Measurements from ENCODE around the gene KICS2. TPM values are rescaled to one million over a fixed set of nuclear protein-coding genes. Genes with fewer than 3 reads are reported as not detected.

Gene KICS2
- total and polyA plus RNA-seq, 9 of the 15 experiments (the other 6 are each of a cell fraction or from before 2014, with no cell fraction given): 2.3 to 6.4 (median 5.5) TPM

- Histone ChIP-seq H3K4me1 (replicated peaks in 1 of 2; ENCODE audit: control insufficient read depth in 2 of 2, insufficient read depth in 2 of 2, low read length in 2 of 2) (no peaks in the 10 kb centered on the region), H3K9me3 (replicated peaks; ENCODE audit: control insufficient read depth, insufficient read depth, low read depth, low read length) (no peaks in the 10 kb centered on the region), H3K4me2 (ENCODE audit: insufficient read depth, low read length) (no peak overlapping the region), H2AFZ (ENCODE audit: low read depth, low read length) (no peak overlapping the region), H3K27me3 (ENCODE audit: control insufficient read depth in 2 of 2, insufficient read depth in 2 of 2, low read length in 2 of 2) (peaks cover 6 to 11% of the 10 kb centered on the region in 2 experiments; a peak in 4 of 5 replicates), H3K36me3 (ENCODE audit: control insufficient read depth, insufficient read depth, low read length) (no peaks in the 10 kb centered on the region), H3K79me2 (ENCODE audit: control insufficient read depth, insufficient read depth, low read length) (no peaks in the 10 kb centered on the region), H3K9ac (ENCODE audit: insufficient read depth in 1 of 2, low read depth in 2 of 2, low read length in 2 of 2) (no peak overlapping the region), H4K20me1 (replicated peaks; ENCODE audit: control insufficient read depth, insufficient read depth, low read length) (no peaks in the 10 kb centered on the region), H3K9me1 (ENCODE audit: control insufficient read depth, insufficient read depth, low read length) (no peaks in the 10 kb centered on the region), H3K27ac (ENCODE audit: extremely low read depth, low read depth, low read length) (no peak overlapping the region), H3K4me3 (no peak overlapping the region)
- ChIA-PET POLR2A (no interaction called here), CTCF (ENCODE audit: low intra/inter-chr PET ratio) (no interaction called here)
- in situ Hi-C loops (cut with MboI): no loop called here
- no peak for ATAC-seq
- FAIRE-seq: no peak
- no TSS peak for BruUV-seq (replicated peaks)
- 7% methylated on average over 3 of the region's 3 CpGs for WGBS (ENCODE audit: insufficient coverage, low coverage, missing lambda C conversion rate)
- no peak for TF ChIP-seq PBX2 (CRISPR knock-in tag; IDR thresholded peaks at IDR 0.05; ENCODE audit: low read depth)
- peak; percentile 57 for TF ChIP-seq PBX2 (tag; conservative IDR thresholded peaks at IDR 0.05; ENCODE audit: low read depth)
- no peak for TF ChIP-seq ATF7 (IDR thresholded peaks at IDR 0.05)
- no peak for TF ChIP-seq NR2C2 (CRISPR knock-in tag; IDR thresholded peaks at IDR 0.05)
- TF ChIP-seq NR2C2 (tag; IDR thresholded peaks at IDR 0.05): peak; percentile 47; the same call in 1 of the 2 replicates
- TF ChIP-seq NR2C1 (IDR thresholded peaks at IDR 0.05): no peak
- peak; percentile 63 for TF ChIP-seq NR2C1 (tag; IDR thresholded peaks at IDR 0.05)
- DNase-seq (ENCODE audit: extremely low read depth in 1 of 4, low spot score in 3 of 4): peak in 1 of 4 experiments; percentile 2
- intact Hi-C loops (cut with micrococcal nuclease): no loop called here
Observed at GRCh38 chr12:64173456-64173855, 48.6 kb downstream of the KICS2 start.

Small RNA genes within 50 kb of the gene (small RNA-seq; reads per million reads assigned to genes)
- gene RNU5A-7P (not detected), gene RNU6-1009P (not detected)

Other genes with a start within 250 kb of the KICS2 start
- 0.49 and 1.00 TPM in 2 replicates for gene C12orf56, start 168.5 kb upstream of the KICS2 start, total RNA-seq (2014; rRNA removed)
- gene C12orf56, start 168.5 kb upstream of the KICS2 start, total RNA-seq (2014; rRNA removed; fragmentation: Illumina TruSeq; extraction: Trizol): 1.2 and 1.4 TPM in 2 replicates
- gene C12orf56, start 168.5 kb upstream of the KICS2 start, total RNA-seq (2015; rRNA removed; fragmentation: Illumina TruSeq; extraction: Trizol): 1.0 and 1.2 TPM in 2 replicates
- gene C12orf56, start 168.5 kb upstream of the KICS2 start, total RNA-seq (2021): 0.40 and 0.98 TPM in 2 replicates
- 0.51 and 0.84 TPM in 2 replicates for gene C12orf56, start 168.5 kb upstream of the KICS2 start, polyA plus RNA-seq (2011; rRNA removed)
- 0.96 and 1.2 TPM in 2 replicates for gene C12orf56, start 168.5 kb upstream of the KICS2 start, polyA plus RNA-seq (2014; fragmentation: Illumina TruSeq; extraction: Trizol)
- 1 to 10 TPM; 3.2 to 4.8 TPM for gene C12orf56, start 168.5 kb upstream of the KICS2 start, polyA plus RNA-seq (2014; fragmentation: Nextera tagmentation; extraction: Ambion mirVana)
- gene C12orf56, start 168.5 kb upstream of the KICS2 start, polyA plus RNA-seq (2014; rRNA removed): 1.7 and 2.6 TPM in 2 replicates
- gene XPOT, start 182.1 kb upstream of the KICS2 start, total RNA-seq (2014; rRNA removed): 74.7 and 81.5 TPM in 2 replicates
- 123 and 136 TPM in 2 replicates for gene XPOT, start 182.1 kb upstream of the KICS2 start, total RNA-seq (2014; rRNA removed; fragmentation: Illumina TruSeq; extraction: Trizol)
- gene XPOT, start 182.1 kb upstream of the KICS2 start, total RNA-seq (2015; rRNA removed; fragmentation: Illumina TruSeq; extraction: Trizol): 89.5 and 102 TPM in 2 replicates
- gene XPOT, start 182.1 kb upstream of the KICS2 start, total RNA-seq (2021): 141 and 144 TPM in 2 replicates
- gene XPOT, start 182.1 kb upstream of the KICS2 start, polyA plus RNA-seq (2011; rRNA removed): 192 TPM in 2 replicates
- 120 and 159 TPM in 2 replicates for gene XPOT, start 182.1 kb upstream of the KICS2 start, polyA plus RNA-seq (2014; fragmentation: Illumina TruSeq; extraction: Trizol)
- gene XPOT, start 182.1 kb upstream of the KICS2 start, polyA plus RNA-seq (2014; fragmentation: Nextera tagmentation; extraction: Ambion mirVana): 10 to 100 TPM; 26.2 to 35.8 TPM
- 90.8 and 91.8 TPM in 2 replicates for gene XPOT, start 182.1 kb upstream of the KICS2 start, polyA plus RNA-seq (2014; rRNA removed)
- 19.5 and 23.9 TPM in 2 replicates for gene TBK1, start 229.8 kb upstream of the KICS2 start, total RNA-seq (2014; rRNA removed)
- 40.1 and 43.9 TPM in 2 replicates for gene TBK1, start 229.8 kb upstream of the KICS2 start, total RNA-seq (2014; rRNA removed; fragmentation: Illumina TruSeq; extraction: Trizol)
- 33.2 and 42.0 TPM in 2 replicates for gene TBK1, start 229.8 kb upstream of the KICS2 start, total RNA-seq (2015; rRNA removed; fragmentation: Illumina TruSeq; extraction: Trizol)
- 21.5 and 23.7 TPM in 2 replicates for gene TBK1, start 229.8 kb upstream of the KICS2 start, total RNA-seq (2021)
- 19.7 and 27.8 TPM in 2 replicates for gene TBK1, start 229.8 kb upstream of the KICS2 start, polyA plus RNA-seq (2011; rRNA removed)
- 27.8 and 32.3 TPM in 2 replicates for gene TBK1, start 229.8 kb upstream of the KICS2 start, polyA plus RNA-seq (2014; fragmentation: Illumina TruSeq; extraction: Trizol)
- gene TBK1, start 229.8 kb upstream of the KICS2 start, polyA plus RNA-seq (2014; fragmentation: Nextera tagmentation; extraction: Ambion mirVana): 10 to 100 TPM; 20.4 to 24.9 TPM
- 29.3 and 33.0 TPM in 2 replicates for gene TBK1, start 229.8 kb upstream of the KICS2 start, polyA plus RNA-seq (2014; rRNA removed)

Measured in K562 (cell line).